OCI-LY1 (cell line): ENCODE data around the gene ING4.
A peak's percentile ranks its signal among the peaks of the same experiment; 100 is the strongest.

Experiments used
- H2AFZ ChIP-seq: fragments of 200-600 bp; sonication (generic), shearing (Covaris generic); 2 replicates; pipeline ENCODE4 v1.6.0; 2014; ENCODE audit warnings: antibody characterized with exemption, mild to moderate bottlenecking, low read length
- H3F3A ChIP-seq: fragments of 200-600 bp; sonication (generic), shearing (Covaris generic); 2 replicates; pipeline ENCODE4 v1.6.0; 2014; ENCODE audit warnings: mild to moderate bottlenecking, antibody characterized with exemption, low read length, moderate library complexity; ENCODE audit not compliant: insufficient read depth
- H3K27ac ChIP-seq: fragments of 200-600 bp; sonication (generic); 2 replicates; pipeline ENCODE4 v1.5.1; 2014; ENCODE audit warnings: low read length, mixed run types, mild to moderate bottlenecking, low read depth; ENCODE audit not compliant: poor library complexity, severe bottlenecking
- H3K27me3 ChIP-seq: fragments of 200-600 bp; sonication (generic); 2 replicates; pipeline ENCODE4 v1.6.0; 2014; ENCODE audit warnings: antibody characterized with exemption, mild to moderate bottlenecking, low read length, moderate library complexity; ENCODE audit not compliant: insufficient read depth
- H3K36me3 ChIP-seq: fragments of 200-600 bp; sonication (generic); 2 replicates; pipeline ENCODE4 v1.6.1; 2014; ENCODE audit warnings: mild to moderate bottlenecking, antibody characterized with exemption, low read length, moderate library complexity, mixed read lengths; ENCODE audit not compliant: insufficient read depth
- H3K4me1 ChIP-seq: fragments of 200-600 bp; sonication (generic); 2 replicates; pipeline ENCODE4 v1.5.1; 2014; ENCODE audit warnings: mild to moderate bottlenecking, low read length, moderate library complexity; ENCODE audit not compliant: insufficient read depth, severe bottlenecking
- H3K4me2 ChIP-seq: fragments of 200-600 bp; sonication (generic), shearing (Covaris generic); 2 replicates; pipeline ENCODE4 v1.6.1; 2014; ENCODE audit warnings: low read length
- H3K4me3 ChIP-seq: fragments of 200-600 bp; sonication (generic); 2 replicates; pipeline ENCODE4 v1.5.1; 2014; ENCODE audit warnings: low read length, low read depth, mild to moderate bottlenecking, mixed read lengths; ENCODE audit not compliant: poor library complexity, severe bottlenecking
- H3K79me2 ChIP-seq: fragments of 200-600 bp; shearing (Covaris generic); 2 replicates; pipeline ENCODE4 v1.6.1; 2016; ENCODE audit warnings: mixed run types, low read length, mixed read lengths; ENCODE audit not compliant: insufficient read depth
- H3K9ac ChIP-seq: fragments of 200-600 bp; sonication (generic), shearing (Covaris generic); 2 replicates; pipeline ENCODE4 v1.6.1; 2014; ENCODE audit warnings: mild to moderate bottlenecking, low read length, mixed read lengths
- H3K9me2 ChIP-seq: fragments of 200-600 bp; sonication (generic), shearing (Covaris generic); 2 replicates; pipeline ENCODE4 v1.6.1; 2014; ENCODE audit warnings: low read depth, mild to moderate bottlenecking, low read length, mixed read lengths
- H3K9me3 ChIP-seq: fragments of 200-600 bp; shearing (Covaris generic); 2 replicates; pipeline ENCODE4 v1.6.1; 2014; ENCODE audit warnings: low read length, mixed read lengths
- H4K20me1 ChIP-seq: fragments of 200-600 bp; sonication (generic), shearing (Covaris generic); 2 replicates; pipeline ENCODE4 v1.6.0; 2016; ENCODE audit warnings: mild to moderate bottlenecking, low read length; ENCODE audit not compliant: insufficient read depth
- CTCF ChIP-seq: fragments of 200-600 bp; sonication (generic), shearing (Covaris generic); IDR thresholded peaks from 2 replicates; pipeline ENCODE4 v1.5.1; 2017; ENCODE audit warnings: mild to moderate bottlenecking, antibody characterized with exemption, low read length, moderate library complexity, mixed read lengths
- EZH2 ChIP-seq: fragments of 200-600 bp; sonication (generic), shearing (Covaris generic); IDR thresholded peaks from 2 replicates; pipeline ENCODE4 v1.8.0; 2017; ENCODE audit warnings: borderline replicate concordance, mixed run types, mild to moderate bottlenecking, antibody characterized with exemption, low read length, moderate library complexity, mixed read lengths

ING4 gene

GRCh38 chr12:6631549-6631961 is 31.4 kb downstream of the ING4 start:
- peak overlapping the region; percentile 58 for H3K4me3 ChIP-seq
- no peaks in the 10 kb centered on the region for H3K27me3 ChIP-seq
- peaks cover 79% of the 10 kb centered on the region for H3K4me1 ChIP-seq
- no peaks in the 10 kb centered on the region for H3K9me3 ChIP-seq
- peak overlapping the region; percentile 59 for H3K4me2 ChIP-seq
- H3K27ac ChIP-seq = peak overlapping the region; percentile 95
- no peaks in the 10 kb centered on the region for H3K36me3 ChIP-seq
- H2AFZ ChIP-seq = no peak overlapping the region
- no peaks in the 10 kb centered on the region for H3F3A ChIP-seq
- no peak for TF ChIP-seq EZH2
- TF ChIP-seq CTCF = no peak
- H3K9ac ChIP-seq = peak overlapping the region; percentile 70
- no peaks in the 10 kb centered on the region for H4K20me1 ChIP-seq
- no peaks in the 10 kb centered on the region for H3K9me2 ChIP-seq
- H3K79me2 ChIP-seq = no peaks in the 10 kb centered on the region

GRCh38 chr12:6630736-6631135 is 32.2 kb downstream of the ING4 start:
- Histone ChIP-seq H3K4me1 (peaks cover 73% of the 10 kb centered on the region), H3K9ac (peak overlapping the region; percentile 70), H4K20me1 (no peaks in the 10 kb centered on the region), H3K36me3 (no peaks in the 10 kb centered on the region), H3K9me2 (no peaks in the 10 kb centered on the region), H3F3A (no peaks in the 10 kb centered on the region), H3K4me2 (peak overlapping the region; percentile 59), H3K4me3 (peak overlapping the region; percentile 58), H3K27ac (peak overlapping the region; percentile 95), H3K9me3 (no peaks in the 10 kb centered on the region), H2AFZ (no peak overlapping the region), H3K79me2 (no peaks in the 10 kb centered on the region), H3K27me3 (no peaks in the 10 kb centered on the region)
- TF ChIP-seq EZH2 (no peak), CTCF (no peak)

- TF ChIP-seq EZH2 = no peak
- TF ChIP-seq CTCF = no peak
- H2AFZ ChIP-seq = no peak overlapping the region
- H3K27me3 ChIP-seq = no peaks in the 10 kb centered on the region
- H3K4me2 ChIP-seq = peak overlapping the region; percentile 71
- no peaks in the 10 kb centered on the region for H3K9me3 ChIP-seq
- H3K79me2 ChIP-seq = no peaks in the 10 kb centered on the region
- no peaks in the 10 kb centered on the region for H4K20me1 ChIP-seq
- H3K27ac ChIP-seq = peak overlapping the region; percentile 84
- H3K9ac ChIP-seq = peak overlapping the region; percentile 50; the same call in 1 of the 2 replicates
- peaks cover 6% of the 10 kb centered on the region; the same call in 1 of the 2 replicates for H3K36me3 ChIP-seq
- H3K9me2 ChIP-seq = no peaks in the 10 kb centered on the region
- no peaks in the 10 kb centered on the region for H3F3A ChIP-seq
- H3K4me1 ChIP-seq = peaks cover 51% of the 10 kb centered on the region
- H3K4me3 ChIP-seq = peak overlapping the region; percentile 51
These were observed 35.3 kb downstream of the ING4 start for GRCh38 chr12:6627616-6628015.
